GM12872 (cell line): ENCODE results near the gene RAI14.

Experiments
- CTCF ChIP-seq: IDR thresholded peaks from 3 replicates; pipeline ENCODE4 v1.5.1; 2011; ENCODE audit warnings: low read depth, mild to moderate bottlenecking, low read length, moderate library complexity; ENCODE audit not compliant: insufficient read depth

The RAI14 gene

GRCh38 chr5:34716986-34717385 lies 60.9 kb downstream of the RAI14 start:
- no peak for TF ChIP-seq CTCF

- no peak for TF ChIP-seq CTCF
Observed at GRCh38 chr5:34717426-34718327, 61.5 kb downstream of the RAI14 start.

- no peak for TF ChIP-seq CTCF
Observed at GRCh38 chr5:34718516-34718915, 62.4 kb downstream of the RAI14 start.

GRCh38 chr5:34719029-34719428 lies 62.9 kb downstream of the RAI14 start:
- no peak for TF ChIP-seq CTCF

GRCh38 chr5:34721327-34721726 lies 65.2 kb downstream of the RAI14 start:
- no peak for TF ChIP-seq CTCF

- no peak for TF ChIP-seq CTCF
Observed at GRCh38 chr5:34722183-34722582, 66.1 kb downstream of the RAI14 start.

- TF ChIP-seq CTCF, result no peak
Observed at GRCh38 chr5:34724741-34725140, 68.6 kb downstream of the RAI14 start.
